Ectodermal cell (in vitro differentiated cells): ENCODE measurements around the gene LDLRAD4.

Experiments
- H3K27ac ChIP-seq: 2 replicates; pipeline ENCODE4 v1.7.0; 2013; ENCODE audit warnings: mild to moderate bottlenecking, low read depth, low read length; ENCODE audit not compliant: insufficient read depth, poor library complexity, severe bottlenecking
- H3K27me3 ChIP-seq: 2 replicates; pipeline ENCODE4 v1.7.0; 2013; ENCODE audit warnings: mild to moderate bottlenecking, low read length; ENCODE audit not compliant: insufficient read depth, control insufficient read depth, poor library complexity, severe bottlenecking
- H3K36me3 ChIP-seq: one replicate; pipeline ENCODE4 v1.7.0; 2013; ENCODE audit warnings: low read length; ENCODE audit not compliant: control insufficient read depth, insufficient read depth
- H3K4me1 ChIP-seq: one replicate; pipeline ENCODE4 v1.7.0; 2013; ENCODE audit warnings: low read length; ENCODE audit not compliant: control insufficient read depth, insufficient read depth
- H3K4me3 ChIP-seq: 2 replicates; pipeline ENCODE4 v1.7.0; 2013; ENCODE audit warnings: low read depth, low read length, control low read depth; ENCODE audit not compliant: insufficient read depth
- H3K9me3 ChIP-seq: 2 replicates; pipeline ENCODE4 v1.7.0; 2013; ENCODE audit warnings: mild to moderate bottlenecking, low read length, moderate library complexity; ENCODE audit not compliant: control insufficient read depth
- WGBS, 2 experiments: methylation state at CpG; one replicate each; pipeline ENCODE4 v1.1.7; 2013; ENCODE audit warnings: missing lambda C conversion rate in 2 of 2; 5-methylcytosine and 5-hydroxymethylcytosine counted together

The LDLRAD4 gene

DNA sequence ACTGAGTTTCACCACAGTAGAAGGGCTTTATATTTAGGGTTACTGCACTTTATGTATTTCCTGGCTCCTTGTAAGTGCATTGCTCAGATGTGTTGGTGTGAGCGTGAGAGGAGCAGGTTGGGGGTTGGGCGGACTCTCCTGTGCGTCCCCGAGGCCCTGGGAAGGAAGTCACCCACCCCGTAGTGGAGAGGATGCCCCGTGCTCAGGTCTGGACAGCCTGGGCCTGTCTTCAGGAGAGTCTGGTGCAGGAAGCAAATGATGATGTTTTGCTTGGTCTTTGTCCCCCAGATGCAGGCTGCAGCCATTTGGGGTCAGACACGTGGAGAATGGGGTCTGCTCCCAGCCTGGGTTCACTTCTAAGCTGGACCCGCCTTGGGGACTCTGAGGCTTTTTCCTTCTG is 182.8 kb downstream of the LDLRAD4 start:
- no peak overlapping the region for H3K4me3 ChIP-seq
- H3K27ac ChIP-seq: no peak overlapping the region
- WGBS, 2 experiments: 89 to 91% methylated on average over 8 of the region's 8 CpGs
- no peaks in the 10 kb centered on the region for H3K4me1 ChIP-seq
- H3K27me3 ChIP-seq: no peaks in the 10 kb centered on the region
- no peaks in the 10 kb centered on the region for H3K9me3 ChIP-seq
- H3K36me3 ChIP-seq: no peaks in the 10 kb centered on the region

DNA sequence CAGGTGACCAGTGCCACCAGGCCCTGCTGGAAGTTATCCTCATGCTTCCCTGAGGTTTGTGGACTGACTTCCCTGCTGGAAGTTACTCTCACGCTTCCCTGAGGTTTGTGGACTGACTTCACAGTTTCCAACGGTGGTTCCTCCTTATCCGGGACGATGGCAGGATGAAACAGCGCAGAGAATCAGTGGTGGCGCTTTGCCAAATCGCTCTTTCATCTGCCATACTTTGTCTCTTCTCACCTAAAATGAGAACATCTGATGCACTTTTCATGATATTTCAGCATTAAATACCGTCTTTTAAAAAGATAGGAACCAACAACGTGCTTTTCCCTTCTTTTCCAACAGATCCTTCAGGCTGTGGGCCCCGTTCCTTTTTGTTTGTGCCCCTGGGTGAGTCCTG is 183.3 kb downstream of the LDLRAD4 start:
- Histone ChIP-seq H3K27ac (no peak overlapping the region), H3K27me3 (no peaks in the 10 kb centered on the region), H3K4me3 (no peak overlapping the region), H3K9me3 (no peaks in the 10 kb centered on the region), H3K4me1 (no peaks in the 10 kb centered on the region), H3K36me3 (no peaks in the 10 kb centered on the region)
- 93 to 96% methylated on average over 10 of the region's 10 CpGs for WGBS, 2 experiments

DNA sequence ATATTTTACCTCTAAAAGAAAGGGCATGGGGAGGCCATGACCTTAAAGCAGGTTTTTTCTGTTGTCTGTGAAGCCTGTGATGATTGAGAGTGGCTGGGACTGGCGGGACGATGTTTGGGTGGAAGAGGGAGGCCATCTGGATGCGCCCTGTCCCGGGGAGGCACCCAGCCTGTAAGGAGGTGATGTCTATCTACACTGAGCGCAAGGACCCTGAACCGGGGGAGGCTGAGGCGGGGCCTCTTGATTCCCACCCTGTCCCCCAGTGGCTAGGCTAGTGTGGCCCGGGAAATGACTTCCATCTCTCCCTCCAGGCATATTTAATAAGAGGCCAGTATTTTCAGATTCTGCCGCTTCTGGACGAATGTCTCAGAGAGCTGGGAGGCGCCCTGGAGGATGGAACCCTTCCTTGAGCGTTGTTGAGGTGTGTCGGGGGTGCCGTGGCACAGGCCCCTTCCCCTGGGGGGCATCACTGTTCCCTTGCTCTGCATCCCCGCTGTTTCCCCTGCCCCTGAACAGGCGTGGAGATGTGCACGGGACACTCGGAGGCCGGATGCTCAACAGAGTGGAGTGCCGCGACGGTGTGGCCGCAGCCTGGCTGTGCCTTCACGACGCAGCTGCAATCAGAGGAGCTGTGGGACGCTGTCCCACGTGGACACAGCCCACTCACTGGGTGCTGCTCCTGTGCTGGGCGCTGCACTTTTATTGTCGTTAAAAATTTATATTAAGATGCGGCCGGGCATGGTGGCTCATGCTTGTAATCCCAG is 185.4 kb downstream of the LDLRAD4 start:
- H3K9me3 ChIP-seq: no peaks in the 10 kb centered on the region
- 93 to 94% methylated on average over 31 of the region's 31 CpGs for WGBS, 2 experiments
- H3K4me1 ChIP-seq: no peaks in the 10 kb centered on the region
- no peaks in the 10 kb centered on the region for H3K27me3 ChIP-seq
- H3K36me3 ChIP-seq: no peaks in the 10 kb centered on the region
- H3K27ac ChIP-seq: no peak overlapping the region
- H3K4me3 ChIP-seq: no peak overlapping the region

DNA sequence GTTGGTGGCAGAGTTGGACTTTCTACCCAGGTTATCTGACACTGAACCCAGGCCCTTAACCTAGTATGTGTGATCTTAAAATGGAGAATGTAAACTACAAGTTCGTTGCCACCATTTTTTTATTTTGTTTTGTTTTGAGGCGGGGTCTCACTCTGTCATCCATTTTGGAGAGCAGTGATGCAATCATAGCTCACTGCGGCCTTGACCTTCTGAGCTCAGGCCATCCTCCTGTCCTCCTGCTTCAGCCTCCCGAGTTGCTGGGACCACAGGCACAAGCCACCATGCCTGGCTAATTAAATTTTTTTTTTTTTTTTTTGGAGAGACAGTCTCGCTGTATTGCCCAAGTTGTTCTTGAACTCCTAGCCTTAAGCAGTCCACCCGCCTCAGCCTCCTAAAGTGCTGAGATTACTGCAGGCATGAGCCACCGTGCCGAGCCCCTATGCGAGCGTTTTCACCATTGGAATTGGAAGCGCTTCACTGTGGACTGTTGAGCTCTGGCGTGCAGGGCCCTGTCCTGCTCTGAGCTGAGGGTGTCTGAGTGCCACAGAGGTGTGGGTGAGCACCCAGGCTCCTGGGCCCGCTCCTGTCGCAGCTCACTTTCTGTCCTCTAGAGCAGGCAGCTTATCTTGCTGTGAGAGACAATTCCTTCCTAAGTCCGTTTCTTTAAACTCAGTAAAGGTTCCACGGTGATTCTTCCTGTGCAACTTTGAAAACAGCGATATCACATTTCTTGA is 186.9 kb downstream of the LDLRAD4 start:
- Histone ChIP-seq H3K27ac (no peak overlapping the region), H3K4me3 (no peak overlapping the region), H3K36me3 (no peaks in the 10 kb centered on the region), H3K4me1 (no peaks in the 10 kb centered on the region), H3K9me3 (no peaks in the 10 kb centered on the region), H3K27me3 (no peaks in the 10 kb centered on the region)
- 92 to 94% methylated on average over 17 of the region's 17 CpGs for WGBS, 2 experiments

DNA sequence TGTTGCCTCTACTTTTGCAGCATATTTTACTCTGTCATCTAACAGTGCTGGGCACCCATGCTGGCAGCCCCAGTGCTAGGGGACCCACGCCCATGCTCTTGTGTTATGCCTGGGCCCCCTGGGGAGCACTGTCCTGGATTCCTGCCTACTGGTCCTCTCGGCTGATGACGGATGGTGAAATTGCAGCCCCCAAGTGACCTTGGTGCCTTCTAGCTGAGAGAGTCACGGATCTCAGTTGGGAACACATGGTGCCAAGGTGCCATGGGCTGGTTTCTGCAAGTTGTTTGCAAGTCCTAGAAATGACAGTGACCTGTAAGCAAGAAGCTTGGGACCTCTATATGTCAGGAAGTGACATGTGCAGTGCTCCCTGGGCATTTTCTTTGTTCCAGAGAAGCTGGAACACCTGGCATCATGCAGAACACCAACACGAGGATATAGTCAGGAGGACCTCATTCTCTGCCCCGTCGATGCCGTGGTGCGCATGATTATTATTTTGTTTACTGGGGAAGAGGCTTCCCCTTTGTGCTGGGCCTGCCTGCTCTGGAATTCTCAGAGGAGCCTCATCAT is 187.6 kb downstream of the LDLRAD4 start:
- Histone ChIP-seq H3K4me1 (no peaks in the 10 kb centered on the region), H3K36me3 (no peaks in the 10 kb centered on the region), H3K27me3 (no peaks in the 10 kb centered on the region), H3K9me3 (no peaks in the 10 kb centered on the region), H3K27ac (no peak overlapping the region), H3K4me3 (no peak overlapping the region)
- WGBS, 2 experiments: 90 to 92% methylated on average over 9 of the region's 9 CpGs

DNA sequence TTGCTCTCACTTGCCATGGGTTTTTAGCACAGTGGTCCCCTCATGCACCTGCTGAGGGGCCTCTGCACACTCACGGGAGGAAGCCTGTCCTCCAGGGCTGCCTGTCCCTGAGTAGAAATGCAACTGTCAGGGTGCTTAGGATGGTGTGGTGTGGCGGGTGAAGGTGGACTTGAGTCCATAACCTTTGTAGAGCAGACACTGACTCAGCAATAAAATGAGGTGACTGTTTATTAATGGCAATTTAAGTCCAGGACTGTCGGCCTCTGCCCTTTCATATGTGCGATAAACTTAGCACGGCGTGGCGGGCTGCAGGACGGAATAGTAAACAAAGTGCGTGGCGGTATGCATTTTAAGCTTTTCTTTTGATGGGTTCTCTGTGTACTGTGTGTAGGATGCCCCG is 188.2 kb downstream of the LDLRAD4 start:
- Histone ChIP-seq H3K27ac (no peak overlapping the region), H3K36me3 (no peaks in the 10 kb centered on the region), H3K4me3 (no peak overlapping the region), H3K4me1 (no peaks in the 10 kb centered on the region), H3K27me3 (no peaks in the 10 kb centered on the region), H3K9me3 (no peaks in the 10 kb centered on the region)
- WGBS, 2 experiments: 96% methylated on average over 11 of the region's 11 CpGs

DNA sequence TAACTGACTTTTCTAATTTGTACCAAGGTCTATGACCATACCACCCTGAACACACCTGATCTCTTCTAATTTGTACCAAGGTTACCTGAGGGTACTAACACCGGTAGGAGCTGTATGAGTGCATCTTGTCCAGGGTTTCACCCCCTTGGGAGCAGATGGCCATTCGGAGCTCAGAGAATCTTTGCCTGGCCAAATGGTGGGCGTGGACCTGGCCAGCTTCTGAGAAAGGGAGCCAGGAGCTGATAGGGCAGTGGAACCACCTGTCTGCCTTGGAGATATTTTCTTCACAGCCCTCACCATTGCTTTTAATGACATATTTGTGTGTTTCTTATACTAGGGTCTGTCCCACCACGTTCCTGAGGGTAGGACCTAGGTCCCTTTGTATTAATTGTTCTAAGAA is 188.9 kb downstream of the LDLRAD4 start:
- H3K36me3 ChIP-seq: no peaks in the 10 kb centered on the region
- WGBS, 2 experiments: 86 to 87% methylated on average over 4 of the region's 4 CpGs

DNA sequence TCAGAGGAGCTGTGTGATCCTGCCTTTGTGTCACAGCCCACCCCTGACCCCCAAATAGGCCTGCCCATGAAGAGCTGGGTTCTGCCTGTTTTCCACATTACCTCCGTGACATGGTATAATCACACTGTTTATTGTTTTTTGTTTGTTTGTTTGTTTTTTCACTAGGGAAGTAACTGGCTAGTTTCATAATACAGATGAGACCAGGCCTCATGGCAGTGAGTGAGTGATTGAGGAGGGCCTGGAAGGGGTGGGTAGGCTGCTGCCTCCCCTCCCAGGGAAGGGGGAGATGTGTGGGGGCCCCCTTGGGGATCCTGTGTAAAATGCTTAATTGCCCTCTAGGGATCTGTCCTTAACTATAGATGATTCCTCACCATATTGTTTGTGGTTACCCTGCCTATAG is 190.5 kb downstream of the LDLRAD4 start:
- H3K9me3 ChIP-seq: no peaks in the 10 kb centered on the region
- WGBS, 2 experiments: 91 to 100% methylated on average over 1 of the region's 1 CpG
- no peaks in the 10 kb centered on the region for H3K36me3 ChIP-seq
- H3K4me3 ChIP-seq: no peak overlapping the region
- H3K27ac ChIP-seq: no peak overlapping the region
- H3K4me1 ChIP-seq: no peaks in the 10 kb centered on the region
- no peaks in the 10 kb centered on the region for H3K27me3 ChIP-seq

More for the DNA sequence above, 188.9 kb downstream of the LDLRAD4 start:
- Histone ChIP-seq H3K27ac (no peak overlapping the region), H3K27me3 (no peaks in the 10 kb centered on the region), H3K9me3 (no peaks in the 10 kb centered on the region), H3K4me1 (no peaks in the 10 kb centered on the region), H3K4me3 (no peak overlapping the region)

DNA sequence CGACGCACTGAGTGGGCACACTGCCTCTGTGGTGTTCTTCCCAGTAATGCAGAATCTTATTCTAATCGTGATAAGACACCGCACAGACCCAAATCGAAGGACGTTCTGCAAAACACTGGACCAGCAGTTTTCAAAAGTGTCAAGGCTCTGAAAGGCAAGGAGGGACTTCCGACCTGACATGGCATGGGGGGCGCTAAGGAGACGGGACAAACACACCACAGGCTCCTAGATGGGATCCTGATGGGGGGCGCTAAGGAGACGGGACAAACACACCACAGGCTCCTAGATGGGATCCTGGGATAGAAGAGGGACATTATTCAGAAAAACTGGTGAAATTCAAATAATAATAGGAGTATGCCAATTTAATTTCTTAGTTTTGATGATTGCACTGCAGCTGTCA is 191.4 kb downstream of the LDLRAD4 start:
- H3K4me1 ChIP-seq: no peaks in the 10 kb centered on the region
- no peaks in the 10 kb centered on the region for H3K27me3 ChIP-seq
- WGBS, 2 experiments: 74 to 79% methylated on average over 11 of the region's 11 CpGs

DNA sequence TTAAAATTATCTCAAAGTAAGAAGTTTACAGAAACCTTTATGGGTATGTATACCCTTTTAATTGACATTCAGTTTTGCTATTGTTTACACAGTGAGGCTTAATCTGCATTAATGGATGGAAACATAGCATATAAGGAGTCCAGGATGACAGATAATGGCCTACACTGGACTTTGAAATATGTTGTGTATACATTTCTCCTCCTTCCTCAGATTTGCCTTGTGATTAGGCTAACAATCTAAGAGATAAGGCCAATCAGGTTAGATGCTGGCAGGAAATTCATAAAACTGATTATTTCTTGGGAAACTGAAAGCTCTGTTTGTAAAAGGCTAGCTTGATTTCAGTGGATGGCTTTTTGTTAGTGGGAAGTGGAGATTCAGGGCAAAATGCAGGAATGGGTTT is 191.9 kb downstream of the LDLRAD4 start:
- Histone ChIP-seq H3K27ac (no peak overlapping the region), H3K36me3 (no peaks in the 10 kb centered on the region), H3K27me3 (no peaks in the 10 kb centered on the region), H3K9me3 (no peaks in the 10 kb centered on the region), H3K4me1 (no peaks in the 10 kb centered on the region), H3K4me3 (no peak overlapping the region)

More for the DNA sequence above, 191.4 kb downstream of the LDLRAD4 start:
- Histone ChIP-seq H3K27ac (no peak overlapping the region), H3K4me3 (no peak overlapping the region), H3K36me3 (no peaks in the 10 kb centered on the region), H3K9me3 (no peaks in the 10 kb centered on the region)
